ELF-1 (cell line): Measurements from ENCODE around the gene MFNG.
"Not testable (repeated sequence)": the region's sequence is repeated elsewhere in the genome, so short reads cannot be mapped to it uniquely, and the experiment has no call there.

Experiments used
- DNase-seq: peaks from one replicate; pipeline ENCODE4 v3.0.0-alpha.2; 2016; ENCODE audit warnings: low read depth, low spot score

MFNG gene

GRCh38 chr22:37486224-37486845 lies at the start of gene MFNG:
Gene MFNG, minus strand, starts transcription at chr22:37486384. Its CDS starts 207 bp downstream, at chr22:37486177.
- peak; percentile 73 for DNase-seq

GRCh38 chr22:37535159-37535558 lies 49.0 kb upstream of the MFNG start:
- no peak for DNase-seq

GRCh38 chr22:37534445-37534844 lies 48.3 kb upstream of the MFNG start:
- DNase-seq, result no peak

- DNase-seq, result no peak
Observed at GRCh38 chr22:37533995-37534394, 47.8 kb upstream of the MFNG start.

- no peak for DNase-seq
Observed at GRCh38 chr22:37529652-37530345, 43.6 kb upstream of the MFNG start.

- not testable (repeated sequence) for DNase-seq
Observed at GRCh38 chr22:37527952-37528351, 41.8 kb upstream of the MFNG start.

- DNase-seq, result not testable (repeated sequence)
Observed at GRCh38 chr22:37527081-37527752, 41.0 kb upstream of the MFNG start.

GRCh38 chr22:37526376-37526775 lies 40.2 kb upstream of the MFNG start:
- no peak for DNase-seq

GRCh38 chr22:37525746-37526350 lies 39.7 kb upstream of the MFNG start:
- DNase-seq, result no peak

GRCh38 chr22:37525073-37525745 lies 39.0 kb upstream of the MFNG start:
- DNase-seq, result peak; percentile 67

GRCh38 chr22:37522482-37522881 lies 36.3 kb upstream of the MFNG start:
- no peak for DNase-seq

- DNase-seq, result no peak
Observed at GRCh38 chr22:37521236-37521739, 35.1 kb upstream of the MFNG start.

- no peak for DNase-seq
Observed at GRCh38 chr22:37520776-37521191, 34.6 kb upstream of the MFNG start.

- DNase-seq, result no peak
Observed at GRCh38 chr22:37519268-37520195, 33.3 kb upstream of the MFNG start, which contains the start of gene CARD10. Gene CARD10, minus strand, starts transcription at chr22:37519415. Its CDS starts 215 bp downstream, at chr22:37519200.

- DNase-seq, result no peak
Observed at GRCh38 chr22:37518509-37519267, 32.5 kb upstream of the MFNG start.

GRCh38 chr22:37517826-37518450 lies 31.8 kb upstream of the MFNG start:
- DNase-seq, result no peak

- DNase-seq, result no peak
Observed at GRCh38 chr22:37516456-37516855, 30.3 kb upstream of the MFNG start.

GRCh38 chr22:37515901-37516300 lies 29.7 kb upstream of the MFNG start:
- peak; percentile 62 for DNase-seq

- no peak for DNase-seq
Observed at GRCh38 chr22:37514526-37515051, 28.4 kb upstream of the MFNG start.
